GM19239 (cell line): ENCODE data around the gene SLC2A5.
"Not testable (repeated sequence)": the region's sequence is repeated elsewhere in the genome, so short reads cannot be mapped to it uniquely, and the experiment has no call there.

Experiments
- DNase-seq: peaks from one replicate; pipeline ENCODE4 v3.0.0; 2011; ENCODE audit warnings: low spot score; ENCODE audit not compliant: insufficient read length
- FAIRE-seq: peaks from 2 replicates; lab custom pipeline; 2011; peaks lifted over from hg19 to GRCh38; lab: Jason Lieb, UNC

SLC2A5 gene

DNA sequence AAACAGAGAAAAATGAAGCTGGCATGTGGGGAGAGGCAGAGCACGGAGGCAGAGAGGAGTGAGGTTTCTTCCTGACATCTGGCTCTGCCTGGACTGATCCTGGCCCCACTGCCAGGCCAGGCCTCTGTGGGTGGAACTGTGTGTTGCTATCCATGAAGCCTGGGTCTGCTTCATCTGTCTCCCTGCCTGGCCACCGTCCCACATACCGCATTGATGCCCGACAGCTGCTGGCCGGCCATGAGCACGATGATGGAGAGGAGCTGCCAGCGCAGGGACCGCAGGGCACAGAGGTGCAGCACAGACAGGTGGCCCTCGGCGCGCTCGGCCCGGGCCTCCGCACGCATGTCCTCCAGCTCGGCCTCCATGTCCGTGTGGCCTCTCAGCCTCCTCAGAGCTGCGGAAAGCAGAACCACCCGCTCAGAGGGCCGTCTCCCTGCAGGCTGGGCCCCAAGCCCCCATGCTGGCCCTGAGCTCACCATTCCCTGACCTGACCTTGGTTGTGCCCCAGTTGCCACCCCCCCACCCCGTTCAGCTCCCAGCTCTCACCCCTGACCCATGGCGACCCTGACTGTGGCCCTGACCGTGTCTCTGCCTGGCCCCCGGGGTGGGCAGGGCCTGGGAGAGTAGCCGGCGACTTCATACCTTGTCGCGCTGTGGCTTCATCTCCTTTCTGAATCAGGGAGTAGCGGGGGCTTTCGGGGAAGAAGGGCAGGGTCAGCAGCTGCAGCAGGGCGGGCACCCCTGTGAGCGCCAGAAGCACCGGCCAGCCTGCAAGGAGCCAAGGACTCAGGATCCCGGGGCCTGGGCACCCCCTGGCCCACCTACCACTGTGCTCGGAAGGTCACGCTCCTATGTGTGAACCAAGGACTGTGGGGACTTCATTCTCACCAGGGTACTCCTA is 54.7 kb downstream of the SLC2A5 start:
- FAIRE-seq: no peak
- no peak for DNase-seq

- FAIRE-seq (no peak), DNase-seq (no peak)
Observed at GRCh38 chr1:9013819-9014218, 55.6 kb downstream of the SLC2A5 start.

DNA sequence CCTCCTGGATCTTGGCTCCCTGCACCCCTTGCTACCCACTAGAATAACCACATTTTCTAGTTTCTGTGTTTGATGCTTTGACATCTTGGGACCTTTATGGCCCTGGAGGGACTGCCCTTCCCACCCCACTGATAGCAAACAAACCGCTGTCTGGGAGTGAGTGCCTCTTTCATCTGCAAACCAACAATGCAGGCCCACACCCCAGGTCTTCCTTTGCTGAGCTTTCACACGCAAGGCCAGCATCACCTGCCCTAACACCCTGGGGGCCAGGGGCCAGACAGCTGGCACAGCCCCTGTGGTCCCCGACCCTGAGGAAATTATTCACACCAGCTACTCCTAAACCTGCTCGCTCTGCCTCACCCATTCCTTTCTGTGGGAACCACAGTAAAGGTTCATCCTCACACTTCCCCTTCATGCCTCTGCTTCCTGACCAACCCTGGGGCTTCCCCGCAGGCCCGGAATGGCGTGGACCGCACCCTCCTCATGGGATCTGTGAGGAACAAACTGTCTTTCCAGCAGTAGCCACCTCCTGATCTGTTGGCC is 58.6 kb downstream of the SLC2A5 start:
- FAIRE-seq (peak; percentile 79), DNase-seq (peak; percentile 57)

GRCh38 chr1:9009438-9010370 is 59.7 kb downstream of the SLC2A5 start:
- FAIRE-seq (peak; percentile 73), DNase-seq (no peak)

GRCh38 chr1:9008236-9008635 is 61.2 kb downstream of the SLC2A5 start:
- no peak for DNase-seq
- FAIRE-seq: peak; percentile 18

DNA sequence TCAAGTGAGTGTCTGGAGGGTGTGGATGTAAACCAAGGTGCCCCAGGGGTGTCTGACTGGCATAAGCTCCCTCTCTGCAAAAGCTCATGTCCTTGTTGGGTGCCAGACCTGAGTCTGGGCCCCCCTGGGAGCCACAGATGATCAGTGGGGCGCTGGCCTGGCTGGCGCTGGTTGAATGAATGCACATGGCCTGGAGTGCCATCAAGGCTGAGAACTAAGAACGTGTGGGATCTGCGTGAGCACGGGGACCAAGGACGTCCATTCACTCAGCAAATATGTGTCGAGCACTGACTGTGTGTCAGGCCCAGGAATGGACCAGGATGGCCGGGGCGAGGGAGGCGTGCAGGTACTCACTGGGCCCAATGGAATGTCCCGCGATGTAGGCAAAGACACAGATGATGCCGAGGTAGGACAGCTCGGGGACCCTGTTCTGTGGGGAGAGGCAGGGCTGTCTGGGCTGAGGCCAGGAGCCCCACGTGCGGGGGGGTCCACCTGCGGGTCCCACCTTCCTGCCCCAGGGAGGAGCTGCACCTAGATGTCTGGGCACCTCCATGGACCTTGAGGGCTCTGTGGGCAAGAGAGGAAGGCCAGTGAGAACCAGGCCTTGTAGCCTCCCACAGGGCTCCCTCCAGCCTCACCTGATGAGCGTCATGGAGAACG is 62.3 kb downstream of the SLC2A5 start:
- DNase-seq (no peak), FAIRE-seq (no peak)

- FAIRE-seq (no peak), DNase-seq (no peak)
Observed at GRCh38 chr1:9005395-9005708, 64.1 kb downstream of the SLC2A5 start.

DNA sequence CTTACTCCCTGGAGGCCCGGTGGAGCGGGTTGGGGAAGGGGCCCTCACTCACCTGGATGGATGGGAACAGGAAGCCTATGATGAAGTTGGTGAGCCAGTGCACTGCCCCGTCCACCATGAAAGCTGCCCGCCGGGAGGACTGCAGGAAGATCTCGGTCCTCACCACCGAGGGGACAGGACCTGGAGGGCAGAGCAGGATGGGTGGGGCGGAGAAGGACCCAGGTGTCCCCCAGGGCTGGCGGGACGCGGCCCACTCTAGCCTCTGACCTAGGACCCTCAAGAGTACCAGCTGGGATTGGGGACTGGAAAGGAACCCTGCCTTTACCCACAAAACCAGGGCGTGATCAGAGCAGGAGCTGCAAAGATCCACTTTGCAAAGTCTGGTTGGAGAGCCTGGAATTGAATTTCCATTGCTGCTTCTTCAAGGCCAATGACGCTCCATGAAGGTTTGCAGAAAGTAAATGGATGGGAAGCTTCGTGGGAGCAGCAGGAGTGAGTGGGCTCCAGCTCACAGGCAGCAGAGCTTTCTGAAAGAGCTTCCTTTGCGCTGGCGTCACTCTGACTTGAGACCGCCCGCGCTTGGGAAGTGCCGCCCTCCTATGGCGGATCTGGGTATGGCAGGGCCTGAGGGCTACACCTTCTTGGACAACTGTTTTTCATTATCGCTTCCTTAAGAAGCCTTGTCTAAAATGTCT is 64.6 kb downstream of the SLC2A5 start:
- DNase-seq (peak; percentile 75), FAIRE-seq (peak; percentile 92)

GRCh38 chr1:9004031-9004699 is 65.3 kb downstream of the SLC2A5 start:
- FAIRE-seq (no peak), DNase-seq (no peak)

- not testable (repeated sequence) for FAIRE-seq, DNase-seq
Observed at GRCh38 chr1:9002215-9002560, 67.2 kb downstream of the SLC2A5 start.

DNA sequence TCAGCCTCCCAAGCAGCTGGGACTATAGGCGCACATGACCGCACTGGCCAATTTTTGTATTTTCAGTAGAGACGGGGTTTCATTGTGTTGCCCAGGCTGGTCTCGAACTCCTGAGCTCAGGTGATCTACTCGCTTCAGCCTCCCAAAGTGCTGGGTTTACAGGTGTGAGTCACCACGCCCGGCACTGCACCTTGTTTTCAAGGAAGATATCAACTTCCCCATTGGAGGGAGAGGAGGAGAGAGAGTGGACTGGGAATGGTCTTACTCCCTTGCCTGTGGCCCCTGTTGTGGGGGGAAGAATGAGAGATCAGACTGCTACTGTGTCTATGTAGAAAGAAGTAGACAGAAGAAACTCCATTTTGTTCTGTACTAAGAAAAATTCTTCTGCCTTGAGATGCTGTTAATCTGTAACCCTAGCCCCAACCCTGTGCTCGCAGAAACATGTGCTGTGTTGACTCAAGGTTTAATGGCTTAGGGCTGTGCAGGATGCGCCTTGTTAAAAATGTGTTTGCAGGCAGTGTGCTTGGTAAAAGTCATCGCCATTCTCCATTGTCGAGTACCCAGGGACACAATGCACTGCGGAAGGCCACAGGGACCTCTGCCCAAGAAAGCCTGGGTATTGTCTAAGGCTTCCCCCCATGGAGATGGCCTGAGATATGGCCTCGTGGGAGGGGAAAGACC is 67.8 kb downstream of the SLC2A5 start:
- not testable (repeated sequence) for DNase-seq, FAIRE-seq

GRCh38 chr1:8993962-8994675 is 75.3 kb downstream of the SLC2A5 start:
- DNase-seq, FAIRE-seq: not testable (repeated sequence)

GRCh38 chr1:8992936-8993687 is 76.3 kb downstream of the SLC2A5 start:
- no peak for FAIRE-seq

DNA sequence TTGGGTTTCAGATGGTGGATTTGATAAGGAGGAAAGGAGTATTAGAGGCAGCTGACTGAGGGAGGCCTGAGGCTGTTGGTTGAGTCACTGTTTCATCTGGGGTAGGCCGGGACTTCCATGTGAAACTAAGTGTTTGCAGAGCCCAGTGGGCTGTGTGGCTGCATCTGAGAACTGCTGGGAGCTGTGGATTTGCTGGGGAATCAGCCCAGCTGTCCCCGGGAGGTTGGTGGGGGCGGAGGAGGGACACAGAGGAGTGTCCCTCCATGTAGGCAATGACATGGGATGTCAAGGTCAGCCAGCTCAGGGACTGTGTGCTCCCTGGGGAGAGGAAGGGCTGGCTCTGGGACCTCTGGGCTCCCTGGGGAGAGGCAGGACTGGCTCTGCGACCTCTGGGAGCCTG is 79.6 kb downstream of the SLC2A5 start:
- DNase-seq (no peak), FAIRE-seq (no peak)

More at GRCh38 chr1:8992936-8993687, 76.3 kb downstream of the SLC2A5 start:
- DNase-seq: no peak

- FAIRE-seq (no peak), DNase-seq (no peak)
Observed at GRCh38 chr1:8989061-8989460, 80.4 kb downstream of the SLC2A5 start.

DNA sequence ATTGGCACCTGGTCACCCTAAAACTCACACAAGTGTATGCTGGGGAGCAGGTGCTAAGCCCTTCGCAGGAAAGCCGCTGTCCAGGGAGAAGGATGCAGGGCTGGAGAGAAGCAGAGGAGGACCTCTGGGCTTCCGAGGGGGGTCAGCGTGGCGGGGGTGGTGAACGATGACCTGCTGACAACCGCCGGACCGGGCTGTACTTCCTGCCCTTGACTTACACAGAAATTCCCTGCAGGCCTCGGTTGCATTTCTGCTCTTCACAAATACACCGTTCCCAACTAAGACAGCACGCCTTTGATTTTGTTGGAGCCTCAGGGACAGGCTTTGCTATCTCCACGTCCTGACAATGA is 80.8 kb downstream of the SLC2A5 start:
- FAIRE-seq: no peak
- no peak for DNase-seq

DNA sequence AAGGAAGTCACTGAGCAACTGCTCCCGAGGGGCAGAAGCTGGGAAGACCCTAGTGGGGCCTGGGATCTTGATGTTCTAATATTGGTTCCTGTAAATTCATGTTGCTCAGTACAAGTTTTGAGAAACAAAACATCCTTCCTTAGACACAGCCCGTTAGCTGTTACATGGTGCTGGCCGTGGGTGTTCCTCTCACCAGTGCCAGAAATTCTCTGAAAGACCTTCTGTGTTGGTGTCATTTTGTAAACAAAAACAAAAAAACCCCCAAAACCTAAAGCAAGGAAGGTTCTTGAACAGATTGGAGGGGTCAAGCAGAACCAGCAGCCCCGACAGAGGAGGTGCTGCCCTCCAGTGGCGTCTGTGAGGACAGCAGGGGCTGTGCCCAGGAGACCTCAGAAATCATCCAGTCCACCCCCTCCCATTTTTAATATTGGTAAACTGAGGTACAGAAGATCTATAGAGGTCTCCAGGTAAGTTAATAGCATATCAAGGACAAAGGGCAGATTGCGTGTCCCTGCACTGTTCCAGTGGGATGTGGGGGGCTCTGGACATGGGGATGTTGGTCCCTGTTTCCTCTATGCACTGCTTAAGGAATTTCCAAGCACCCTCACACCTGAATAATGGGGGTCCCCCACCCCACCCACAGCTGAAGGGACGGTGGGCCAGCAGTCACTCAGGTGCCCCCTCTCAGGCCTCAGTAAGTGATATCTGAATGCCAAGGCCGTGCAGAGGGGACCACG is 81.4 kb downstream of the SLC2A5 start:
- DNase-seq (peak; percentile 58), FAIRE-seq (peak; percentile 87)
